Measurements from ENCODE around the gene CCKAR. TPM values are rescaled to one million over a fixed set of nuclear protein-coding genes. Genes with fewer than 3 reads are reported as not detected.

Gene CCKAR
- total RNA-seq, 3 donors from 2014 or later = not detected

- Histone ChIP-seq H3K9me3 (no peaks in the 10 kb centered on the region), H3K4me1 (no peaks in the 10 kb centered on the region), H3K4me3 (no peak overlapping the region), H3K27ac (no peak overlapping the region), H3K36me3 (no peaks in the 10 kb centered on the region), H3K27me3 (no peaks in the 10 kb centered on the region)
- TF ChIP-seq POLR2AphosphoS5 (IDR thresholded peaks at IDR 0.05) = no peak
- no peak for TF ChIP-seq POLR2A (IDR thresholded peaks at IDR 0.05)
- TF ChIP-seq CTCF (IDR thresholded peaks at IDR 0.05) = no peak
- intact Hi-C loops (cut with DNase I; ENCODE audit: low total_unique reads) = no loop called here
- DNase-seq (ENCODE audit: low spot score in 2 of 2) = no peak
These were observed 48.5 kb downstream of the CCKAR start for GRCh38 chr4:26441771-26442170.

GRCh38 chr4:26441102-26441501 lies 49.2 kb downstream of the CCKAR start:
- H3K4me1 ChIP-seq = no peaks in the 10 kb centered on the region
- no peak for DNase-seq (ENCODE audit: low spot score in 2 of 2)
- intact Hi-C loops (cut with DNase I; ENCODE audit: low total_unique reads) = no loop called here
- no peak overlapping the region for H3K4me3 ChIP-seq
- H3K9me3 ChIP-seq = no peaks in the 10 kb centered on the region
- H3K36me3 ChIP-seq = no peaks in the 10 kb centered on the region
- TF ChIP-seq POLR2A (IDR thresholded peaks at IDR 0.05) (no peak), POLR2AphosphoS5 (IDR thresholded peaks at IDR 0.05) (no peak)
- no peak overlapping the region for H3K27ac ChIP-seq
- H3K27me3 ChIP-seq = no peaks in the 10 kb centered on the region

- intact Hi-C loops (cut with DNase I; ENCODE audit: low total_unique reads) = no loop called here
- no peaks in the 10 kb centered on the region for H3K9me3 ChIP-seq
- DNase-seq (ENCODE audit: low spot score in 2 of 2) = no peak
- no peak overlapping the region for H3K27ac ChIP-seq
- TF ChIP-seq CTCF (IDR thresholded peaks at IDR 0.05) = no peak
- no peak for TF ChIP-seq POLR2AphosphoS5 (IDR thresholded peaks at IDR 0.05)
- TF ChIP-seq POLR2A (IDR thresholded peaks at IDR 0.05) = no peak
- no peak overlapping the region for H3K4me3 ChIP-seq
- H3K4me1 ChIP-seq = no peaks in the 10 kb centered on the region
- no peaks in the 10 kb centered on the region for H3K36me3 ChIP-seq
- no peaks in the 10 kb centered on the region for H3K27me3 ChIP-seq
These were observed 56.1 kb downstream of the CCKAR start for GRCh38 chr4:26434030-26434639.

- Histone ChIP-seq H3K4me3 (no peak overlapping the region), H3K27me3 (no peaks in the 10 kb centered on the region), H3K27ac (no peak overlapping the region), H3K36me3 (no peaks in the 10 kb centered on the region), H3K9me3 (no peaks in the 10 kb centered on the region), H3K4me1 (no peaks in the 10 kb centered on the region)
- TF ChIP-seq POLR2A (IDR thresholded peaks at IDR 0.05) (no peak), POLR2AphosphoS5 (IDR thresholded peaks at IDR 0.05) (no peak), CTCF (IDR thresholded peaks at IDR 0.05) (no peak)
- no peak for DNase-seq (ENCODE audit: low spot score in 2 of 2)
- intact Hi-C loops (cut with DNase I; ENCODE audit: low total_unique reads) = no loop called here
These were observed 56.7 kb downstream of the CCKAR start for GRCh38 chr4:26433556-26433955.

- H3K4me3 ChIP-seq = no peak overlapping the region
- no peaks in the 10 kb centered on the region for H3K9me3 ChIP-seq
- no peaks in the 10 kb centered on the region for H3K27me3 ChIP-seq
- no peak for DNase-seq (ENCODE audit: low spot score in 2 of 2)
- intact Hi-C loops (cut with DNase I; ENCODE audit: low total_unique reads) = no loop called here
- TF ChIP-seq CTCF (IDR thresholded peaks at IDR 0.05) (no peak), POLR2AphosphoS5 (IDR thresholded peaks at IDR 0.05) (no peak), POLR2A (IDR thresholded peaks at IDR 0.05) (no peak)
- no peaks in the 10 kb centered on the region for H3K36me3 ChIP-seq
- no peak overlapping the region for H3K27ac ChIP-seq
- no peaks in the 10 kb centered on the region for H3K4me1 ChIP-seq
These were observed 57.9 kb downstream of the CCKAR start for GRCh38 chr4:26432419-26432818.

Data from breast epithelium (tissue), 4 donors.